ENCODE data around the gene ITGA1. TPM values are rescaled to one million over a fixed set of nuclear protein-coding genes. Genes with fewer than 3 reads are reported as not detected.

The ITGA1 gene
- total RNA-seq, 1 donor from 2014 or later = 42.7 TPM

DNA sequence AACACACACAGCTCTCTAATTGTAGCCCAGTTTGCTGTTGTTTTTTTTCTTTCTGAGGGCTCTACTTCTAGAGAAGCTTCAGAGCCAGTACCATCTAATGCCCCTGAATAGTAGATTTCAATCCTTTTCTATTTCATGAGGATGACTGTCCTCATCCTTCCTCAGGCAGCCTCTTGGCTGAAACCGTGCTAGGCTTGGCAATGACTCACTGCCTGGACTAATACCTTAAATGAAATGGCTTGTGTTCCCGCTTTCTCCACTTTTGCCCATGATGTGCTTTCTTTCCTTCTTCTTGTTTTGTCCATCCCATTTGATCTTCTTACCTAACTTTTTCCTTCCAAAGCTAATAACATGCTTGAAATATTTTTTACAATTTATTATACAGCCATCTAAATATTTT is 80.1 kb downstream of the ITGA1 start:
- H3K4me1 ChIP-seq = no peaks in the 10 kb centered on the region
- intact Hi-C loops (cut with DNase I) = no loop called here

DNA sequence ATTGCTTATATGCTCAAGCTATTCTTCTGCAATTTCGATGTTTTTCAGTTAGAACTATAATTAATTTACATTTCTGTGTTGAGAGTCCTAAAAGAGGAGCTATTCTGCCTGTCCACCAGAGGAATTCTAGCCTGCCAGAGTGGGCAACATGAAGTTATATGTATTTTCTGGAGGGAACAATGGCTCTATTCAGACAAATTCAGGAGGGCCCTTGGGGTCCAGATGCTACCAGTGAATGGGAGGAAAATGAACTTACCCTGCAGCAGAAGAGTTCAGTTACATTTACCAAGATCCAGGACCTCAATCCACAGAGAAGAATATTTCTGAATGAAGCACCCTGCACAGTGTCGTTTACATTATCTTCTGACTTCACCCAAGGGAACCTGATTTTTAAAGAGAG is 80.7 kb downstream of the ITGA1 start:
- no peaks in the 10 kb centered on the region for H3K4me1 ChIP-seq
- H3K4me3 ChIP-seq = no peak overlapping the region
- no peaks in the 10 kb centered on the region for H3K36me3 ChIP-seq
- TF ChIP-seq, protein P1, sequence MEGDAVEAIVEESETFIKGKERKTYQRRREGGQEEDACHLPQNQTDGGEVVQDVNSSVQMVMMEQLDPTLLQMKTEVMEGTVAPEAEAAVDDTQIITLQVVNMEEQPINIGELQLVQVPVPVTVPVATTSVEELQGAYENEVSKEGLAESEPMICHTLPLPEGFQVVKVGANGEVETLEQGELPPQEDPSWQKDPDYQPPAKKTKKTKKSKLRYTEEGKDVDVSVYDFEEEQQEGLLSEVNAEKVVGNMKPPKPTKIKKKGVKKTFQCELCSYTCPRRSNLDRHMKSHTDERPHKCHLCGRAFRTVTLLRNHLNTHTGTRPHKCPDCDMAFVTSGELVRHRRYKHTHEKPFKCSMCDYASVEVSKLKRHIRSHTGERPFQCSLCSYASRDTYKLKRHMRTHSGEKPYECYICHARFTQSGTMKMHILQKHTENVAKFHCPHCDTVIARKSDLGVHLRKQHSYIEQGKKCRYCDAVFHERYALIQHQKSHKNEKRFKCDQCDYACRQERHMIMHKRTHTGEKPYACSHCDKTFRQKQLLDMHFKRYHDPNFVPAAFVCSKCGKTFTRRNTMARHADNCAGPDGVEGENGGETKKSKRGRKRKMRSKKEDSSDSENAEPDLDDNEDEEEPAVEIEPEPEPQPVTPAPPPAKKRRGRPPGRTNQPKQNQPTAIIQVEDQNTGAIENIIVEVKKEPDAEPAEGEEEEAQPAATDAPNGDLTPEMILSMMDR (IDR thresholded peaks at IDR 0.05) = no peak
- TF ChIP-seq POLR2A (IDR thresholded peaks at IDR 0.05) (no peak), POLR2AphosphoS5 (IDR thresholded peaks at IDR 0.05; ENCODE audit: insufficient read depth in 1 of 2, low read depth in 1 of 2) (no peak)
- intact Hi-C loops (cut with DNase I) = no loop called here
- DNase-seq (ENCODE audit: extremely low spot score in 2 of 2) = no peak
- H3K27me3 ChIP-seq = no peaks in the 10 kb centered on the region
- H3K9me3 ChIP-seq = no peaks in the 10 kb centered on the region
- H3K27ac ChIP-seq = no peak overlapping the region

More for the DNA sequence above, 80.1 kb downstream of the ITGA1 start:
- Histone ChIP-seq H3K27ac (no peak overlapping the region), H3K36me3 (no peaks in the 10 kb centered on the region), H3K9me3 (no peaks in the 10 kb centered on the region), H3K4me3 (no peak overlapping the region), H3K27me3 (no peaks in the 10 kb centered on the region)
- TF ChIP-seq POLR2AphosphoS5 (IDR thresholded peaks at IDR 0.05; ENCODE audit: insufficient read depth in 1 of 2, low read depth in 1 of 2) (no peak), POLR2A (IDR thresholded peaks at IDR 0.05) (no peak)
- TF ChIP-seq, protein P1 (IDR thresholded peaks at IDR 0.05) = no peak
- no peak for DNase-seq (ENCODE audit: extremely low spot score in 2 of 2)

- DNase-seq (ENCODE audit: extremely low spot score in 2 of 2) = no peak
- Histone ChIP-seq H3K36me3 (no peaks in the 10 kb centered on the region), H3K9me3 (no peaks in the 10 kb centered on the region), H3K4me1 (no peaks in the 10 kb centered on the region), H3K4me3 (no peak overlapping the region), H3K27ac (no peak overlapping the region), H3K27me3 (no peaks in the 10 kb centered on the region)
- intact Hi-C loops (cut with DNase I) = no loop called here
- TF ChIP-seq, protein P1 (IDR thresholded peaks at IDR 0.05) = no peak
Observed at GRCh38 chr5:52869391-52869790, 81.7 kb downstream of the ITGA1 start.

DNA sequence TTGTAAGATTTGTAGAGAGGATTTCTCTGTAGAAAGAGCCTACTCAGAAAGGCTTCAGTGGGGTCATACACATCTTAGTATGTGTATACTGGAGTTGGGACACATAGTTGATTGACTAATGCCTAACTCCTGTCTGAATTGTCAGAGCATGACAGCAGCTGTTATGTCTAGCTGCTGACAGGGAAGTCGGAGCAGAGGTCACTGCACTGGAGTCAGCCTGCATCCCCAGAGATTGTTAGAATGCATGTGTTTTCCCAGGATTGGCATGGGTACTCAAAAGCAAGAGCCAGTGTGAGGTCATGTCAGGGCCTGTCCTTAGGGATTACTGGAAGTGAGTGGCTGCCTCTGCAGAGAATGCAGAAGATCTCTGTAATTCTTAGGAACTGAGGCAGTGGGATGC is 82.7 kb downstream of the ITGA1 start:
- Histone ChIP-seq H3K36me3 (no peaks in the 10 kb centered on the region), H3K9me3 (no peaks in the 10 kb centered on the region), H3K27ac (no peak overlapping the region), H3K4me1 (no peaks in the 10 kb centered on the region), H3K27me3 (no peaks in the 10 kb centered on the region), H3K4me3 (no peak overlapping the region)
- TF ChIP-seq POLR2AphosphoS5 (IDR thresholded peaks at IDR 0.05; ENCODE audit: insufficient read depth in 1 of 2, low read depth in 1 of 2) = no peak
- TF ChIP-seq, protein P1 (IDR thresholded peaks at IDR 0.05) = no peak
- TF ChIP-seq POLR2A (IDR thresholded peaks at IDR 0.05) = no peak
- no peak for DNase-seq (ENCODE audit: extremely low spot score in 2 of 2)
- intact Hi-C loops (cut with DNase I) = no loop called here

DNA sequence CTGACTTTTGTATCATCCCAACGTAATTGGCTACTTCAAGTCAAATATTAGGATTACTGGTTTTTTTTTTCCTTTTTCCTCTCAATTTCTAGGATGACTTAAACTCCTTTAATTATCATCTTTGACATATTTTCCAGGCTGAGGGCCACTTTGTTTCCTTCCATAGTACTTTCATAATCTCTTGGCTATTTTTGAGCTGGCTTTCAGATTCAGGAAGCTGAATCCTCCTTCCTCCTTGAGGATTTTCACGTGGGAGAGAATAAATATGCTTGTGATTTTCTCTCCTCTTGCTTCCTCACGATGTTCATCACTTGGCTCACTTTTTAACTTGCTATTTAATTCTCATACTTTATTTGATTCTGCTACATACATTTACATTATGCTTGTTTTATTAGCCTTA is 88.1 kb downstream of the ITGA1 start:
- Histone ChIP-seq H3K27ac (no peak overlapping the region), H3K4me1 (no peaks in the 10 kb centered on the region), H3K4me3 (no peak overlapping the region), H3K27me3 (no peaks in the 10 kb centered on the region), H3K9me3 (no peaks in the 10 kb centered on the region), H3K36me3 (no peaks in the 10 kb centered on the region)
- DNase-seq (ENCODE audit: extremely low spot score in 2 of 2) = no peak
- intact Hi-C loops (cut with DNase I) = no loop called here
- TF ChIP-seq, protein P1 (IDR thresholded peaks at IDR 0.05) = no peak
- TF ChIP-seq POLR2A (IDR thresholded peaks at IDR 0.05) (no peak), POLR2AphosphoS5 (IDR thresholded peaks at IDR 0.05; ENCODE audit: insufficient read depth in 1 of 2, low read depth in 1 of 2) (no peak)

Measured in vagina (tissue), 2 donors.